ENCODE measurements around the gene EEFSEC.

The EEFSEC gene

GRCh38 chr3:128390867-128391266 lies 237.6 kb downstream of the EEFSEC start:
- TF ChIP-seq ZFX (IDR thresholded peaks at IDR 0.05; ENCODE audit: borderline replicate concordance) (no peak), CTCF (IDR thresholded peaks at IDR 0.05) (no peak)

GRCh38 chr3:128392021-128392420 lies 238.7 kb downstream of the EEFSEC start:
- TF ChIP-seq ZFX (IDR thresholded peaks at IDR 0.05; ENCODE audit: borderline replicate concordance) (no peak), CTCF (IDR thresholded peaks at IDR 0.05) (no peak)
- H3K27ac ChIP-seq, result no peak overlapping the region

More at GRCh38 chr3:128390867-128391266, 237.6 kb downstream of the EEFSEC start:
- H3K27ac ChIP-seq, result no peak overlapping the region

- H3K27ac ChIP-seq, result no peak overlapping the region
- TF ChIP-seq ZFX (IDR thresholded peaks at IDR 0.05; ENCODE audit: borderline replicate concordance) (no peak), CTCF (IDR thresholded peaks at IDR 0.05) (no peak)
Measured at GRCh38 chr3:128392818-128393544, 239.7 kb downstream of the EEFSEC start.

- H3K27ac ChIP-seq, result no peak overlapping the region
- no peak for TF ChIP-seq CTCF (IDR thresholded peaks at IDR 0.05)
- no peak for TF ChIP-seq ZFX (IDR thresholded peaks at IDR 0.05; ENCODE audit: borderline replicate concordance)
Measured at GRCh38 chr3:128394033-128394432, 240.8 kb downstream of the EEFSEC start.

GRCh38 chr3:128395046-128395445 lies 241.8 kb downstream of the EEFSEC start:
- 0 out of 2 replicates have a peak overlapping the region, but pooled peaks have one; percentile 25 for H3K27ac ChIP-seq
- TF ChIP-seq ZFX (IDR thresholded peaks at IDR 0.05; ENCODE audit: borderline replicate concordance) (no peak), CTCF (IDR thresholded peaks at IDR 0.05) (no peak)

GRCh38 chr3:128395500-128396162 lies 242.3 kb downstream of the EEFSEC start:
- no peak for TF ChIP-seq CTCF (IDR thresholded peaks at IDR 0.05)
- TF ChIP-seq ZFX (IDR thresholded peaks at IDR 0.05; ENCODE audit: borderline replicate concordance), result no peak
- H3K27ac ChIP-seq, result 0 out of 2 replicates have a peak overlapping the region, but pooled peaks have one; percentile 25

- no peak overlapping the region for H3K27ac ChIP-seq
- TF ChIP-seq ZFX (IDR thresholded peaks at IDR 0.05; ENCODE audit: borderline replicate concordance), result no peak
- TF ChIP-seq CTCF (IDR thresholded peaks at IDR 0.05), result no peak
Measured at GRCh38 chr3:128397484-128397883, 244.2 kb downstream of the EEFSEC start.
